Activated CD8-positive, alpha-beta memory T cell treated with anti-CD3 and anti-CD28 coated beads, Interleukin-2, amount 50 U/mL, for 4 hours (primary cell): ENCODE results near the gene IFIH1.

Experiments
- DNase-seq: peaks from one replicate; pipeline ENCODE4 v3.0.0-alpha.2; 2020

Gene IFIH1

DNA sequence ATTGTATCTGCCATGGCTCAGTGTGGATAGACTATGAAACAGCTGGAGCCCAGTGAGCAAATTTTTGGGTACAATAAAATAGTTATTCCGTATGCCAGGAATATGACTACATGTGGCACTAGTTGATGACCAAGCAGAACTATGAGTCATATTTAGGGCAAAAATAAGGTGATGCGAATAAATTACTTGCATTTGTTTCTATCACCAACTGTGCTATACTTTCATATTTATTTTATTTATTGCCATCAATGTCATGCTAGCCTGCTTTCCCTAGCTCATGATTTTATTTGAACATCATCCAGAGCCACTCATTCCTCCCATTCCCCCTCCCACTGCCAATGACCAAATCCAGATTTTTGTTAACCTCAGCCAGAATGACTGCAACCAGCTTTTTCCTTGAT, 61.9 kb downstream of the IFIH1 start:
- no peak for DNase-seq

DNA sequence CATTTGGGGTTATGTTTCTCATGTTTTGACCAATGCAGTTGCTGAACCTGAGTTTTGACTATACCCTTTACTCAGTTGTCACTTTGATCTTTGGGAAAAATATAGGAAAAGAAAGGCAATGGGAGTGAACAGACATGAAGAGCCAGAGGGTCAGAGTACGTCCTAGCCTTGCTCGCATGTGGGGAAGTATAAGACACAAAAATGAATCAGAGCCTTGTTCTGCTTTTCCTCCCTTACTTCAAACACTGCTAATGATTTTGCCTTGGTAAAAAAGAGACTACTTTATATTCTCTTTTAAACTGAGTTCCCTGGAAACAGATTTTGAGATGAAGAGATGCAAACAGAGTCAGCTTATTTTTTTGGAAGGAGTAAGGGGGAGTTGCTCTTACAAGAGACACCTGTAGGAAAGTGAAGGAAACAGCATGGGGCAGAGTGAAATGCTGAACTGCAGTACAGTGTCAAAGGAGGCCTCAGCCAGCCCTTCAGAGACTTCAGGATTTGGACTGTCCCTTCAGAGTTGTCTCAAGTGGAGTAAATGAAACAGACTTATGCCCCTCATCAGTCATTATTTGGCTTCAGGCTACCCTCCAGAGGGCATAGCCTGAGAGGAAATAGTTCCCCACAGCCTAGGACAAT, 64.1 kb downstream of the IFIH1 start:
- DNase-seq = no peak

- no peak for DNase-seq
These were observed 65.0 kb downstream of the IFIH1 start for GRCh38 chr2:162253435-162253834.

DNA sequence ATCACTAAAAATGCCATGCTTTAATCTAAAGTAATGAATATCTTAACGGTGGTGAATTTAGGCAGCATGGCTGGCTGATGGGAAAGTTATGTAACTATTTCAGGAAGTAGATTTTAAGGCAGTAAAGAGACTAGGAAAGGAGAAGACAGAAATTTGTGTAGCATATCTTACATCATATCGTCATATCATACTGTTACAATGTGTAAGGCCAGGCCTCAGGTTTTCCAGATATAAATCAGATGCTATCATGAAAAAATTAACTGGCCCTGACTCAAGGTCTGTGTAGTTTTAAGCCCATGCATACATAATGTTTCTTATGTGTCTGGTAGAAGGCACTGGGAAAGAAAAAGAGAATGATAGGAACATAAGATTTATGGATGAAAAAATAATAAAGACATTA, 66.3 kb downstream of the IFIH1 start:
- DNase-seq = no peak

DNA sequence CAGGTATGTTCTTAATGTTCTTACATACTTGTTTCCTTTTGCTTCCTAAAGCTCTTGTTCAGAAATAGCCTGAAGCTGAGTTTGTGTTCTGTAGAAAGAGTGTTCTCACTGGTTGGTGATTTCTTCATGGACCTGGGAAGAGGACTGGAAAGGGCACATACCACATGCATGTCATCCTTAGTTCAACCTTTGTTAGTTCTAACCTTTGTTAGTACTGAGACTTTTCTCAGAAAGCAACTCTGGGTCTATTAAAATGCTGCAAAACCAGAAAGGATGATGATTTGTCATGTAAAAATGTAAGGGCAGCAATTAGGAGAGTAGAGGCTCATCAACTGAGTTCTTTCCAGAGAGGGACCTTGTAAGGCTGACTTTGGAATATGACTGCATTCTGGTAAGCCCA, 72.7 kb downstream of the IFIH1 start:
- DNase-seq = no peak

DNA sequence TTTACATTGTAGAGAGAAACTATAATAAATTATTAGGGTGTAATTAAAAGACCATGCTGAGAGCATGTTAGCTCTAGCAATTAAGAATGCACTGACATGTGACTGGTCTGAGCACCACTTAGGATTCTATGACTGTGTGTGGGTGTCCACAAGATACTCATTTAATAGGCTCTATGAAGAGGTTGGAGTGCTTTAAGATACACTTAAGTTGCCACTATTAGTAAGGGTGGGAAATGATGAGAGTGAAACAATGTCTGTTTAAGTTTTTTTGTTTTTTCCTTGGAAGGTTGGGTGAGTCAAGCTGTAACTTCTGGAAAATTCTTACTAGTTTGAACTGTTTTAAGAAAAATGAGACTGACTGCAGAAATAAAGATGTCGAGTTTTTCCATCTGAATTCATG, 73.4 kb downstream of the IFIH1 start:
- no peak for DNase-seq

GRCh38 chr2:162244541-162245031, 73.9 kb downstream of the IFIH1 start:
- DNase-seq = no peak

GRCh38 chr2:162243715-162244114, 74.8 kb downstream of the IFIH1 start:
- no peak for DNase-seq

GRCh38 chr2:162243294-162243693, 75.2 kb downstream of the IFIH1 start, which contains the start of gene FAP:
FAP (minus strand) TSS chr2:162243445; CDS start chr2:162243327, 118 bp downstream.
- no peak for DNase-seq

DNA sequence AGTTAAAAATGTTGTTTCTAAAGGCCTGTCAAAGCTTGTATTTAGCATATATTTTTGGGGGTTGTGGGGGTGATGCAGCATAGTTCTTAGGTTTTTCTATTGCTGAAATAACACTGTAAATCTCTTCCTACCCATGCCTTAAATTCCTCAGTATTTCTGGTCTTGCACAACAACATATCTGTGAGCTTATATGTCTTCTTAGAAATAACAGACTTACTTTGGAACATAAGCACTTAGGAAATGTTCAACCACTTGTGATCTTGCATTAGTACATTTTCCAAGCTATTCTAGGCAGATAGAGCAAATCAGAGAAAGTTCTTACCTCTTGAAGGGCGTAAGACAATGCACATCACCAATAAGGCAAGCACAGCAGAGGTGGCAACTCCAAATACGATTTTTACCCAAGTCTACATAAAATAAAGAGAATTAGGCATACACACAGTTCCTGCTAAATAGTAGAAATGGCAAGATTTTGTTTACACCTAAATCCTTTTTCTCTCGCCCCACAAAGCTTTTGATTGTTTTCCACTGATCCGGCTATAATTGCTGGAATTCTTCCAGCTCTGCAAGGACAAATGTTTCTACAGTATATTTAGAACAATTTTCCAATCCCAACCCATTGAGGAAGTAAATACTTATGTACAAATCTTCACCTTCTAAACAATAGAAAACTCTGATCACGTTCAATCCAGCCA, 75.8 kb downstream of the IFIH1 start:
- DNase-seq = no peak

DNA sequence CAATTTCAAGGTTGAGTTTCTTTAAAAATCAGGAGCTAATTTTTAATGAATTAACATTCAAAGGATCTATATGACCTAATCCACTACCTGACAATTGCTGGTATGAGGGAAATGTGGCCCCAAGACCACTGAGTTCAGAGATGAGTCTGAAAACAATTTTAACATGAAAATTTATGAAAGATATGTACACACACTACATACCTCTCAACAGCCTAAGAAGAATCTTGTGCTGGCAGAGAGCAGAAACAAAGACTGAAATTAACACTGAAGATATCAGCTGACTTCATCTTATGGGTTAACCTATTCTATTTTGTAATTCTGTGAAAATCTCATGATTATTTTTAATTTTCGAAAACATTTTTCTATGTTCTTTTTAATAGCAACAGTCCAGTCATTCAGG, 76.9 kb downstream of the IFIH1 start:
- DNase-seq = no peak

- no peak for DNase-seq
These were observed 83.6 kb downstream of the IFIH1 start for GRCh38 chr2:162234620-162235462.

DNA sequence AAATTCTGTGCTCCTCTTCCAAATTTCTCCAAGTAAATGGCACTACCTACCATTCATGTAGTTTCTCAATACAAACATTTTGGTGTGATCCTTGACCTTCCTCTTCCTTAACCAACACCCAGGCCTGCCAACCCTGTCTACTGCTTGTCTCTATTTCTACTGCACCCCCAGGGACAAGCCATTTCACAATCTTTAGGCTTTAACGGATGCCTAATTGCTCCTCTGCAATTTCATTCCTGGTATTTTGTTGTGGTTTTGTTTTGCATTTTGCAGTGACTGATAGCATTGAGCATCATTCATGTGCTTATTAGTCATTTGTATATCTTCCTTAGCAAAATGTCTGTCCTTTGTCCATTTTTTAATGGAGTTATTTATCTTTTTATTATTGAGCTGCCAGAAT, 85.3 kb downstream of the IFIH1 start:
- no peak for DNase-seq

- DNase-seq = no peak
These were observed 85.8 kb downstream of the IFIH1 start for GRCh38 chr2:162232671-162233070.

DNA sequence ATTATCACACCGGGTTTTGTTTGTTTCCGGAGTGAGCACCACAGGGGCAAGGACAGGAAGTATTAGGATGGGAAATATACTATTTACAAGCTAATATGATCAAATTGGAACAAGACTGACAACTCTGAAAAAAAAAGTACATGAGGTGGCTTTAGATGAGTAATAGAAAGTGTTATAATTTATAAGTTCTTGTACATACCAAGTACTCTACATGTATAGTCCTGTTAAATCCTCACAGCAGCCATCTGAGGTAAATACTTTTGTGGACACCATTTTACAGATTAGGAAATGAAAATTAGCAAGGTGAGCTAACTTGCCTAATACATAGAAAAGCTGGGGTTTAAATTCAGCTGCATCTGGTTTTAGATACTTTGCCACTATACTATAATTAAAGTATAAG, 86.5 kb downstream of the IFIH1 start:
- no peak for DNase-seq

DNA sequence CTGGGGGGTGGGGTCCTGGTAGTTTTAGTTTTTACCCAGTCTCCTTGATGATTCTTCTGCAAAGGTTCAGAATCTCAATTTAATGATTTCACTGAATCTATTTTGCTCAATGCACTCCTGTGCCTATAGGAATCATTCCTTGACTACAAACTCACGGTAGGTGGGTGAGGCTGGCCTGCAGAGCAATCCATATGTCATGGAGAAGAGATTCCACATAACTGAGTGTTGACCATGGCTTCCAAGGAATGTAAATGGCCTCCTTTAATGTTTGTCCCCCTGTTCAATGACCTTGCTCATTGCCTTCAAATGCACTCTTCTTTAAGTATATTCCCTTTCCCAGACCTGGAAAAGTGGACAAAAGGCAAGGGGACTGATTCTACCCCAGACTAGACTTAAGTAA, 87.7 kb downstream of the IFIH1 start:
- no peak for DNase-seq

GRCh38 chr2:162226836-162227235, 91.6 kb downstream of the IFIH1 start:
- DNase-seq = no peak

GRCh38 chr2:162221064-162221463, 97.4 kb downstream of the IFIH1 start:
- DNase-seq = peak; percentile 59

DNA sequence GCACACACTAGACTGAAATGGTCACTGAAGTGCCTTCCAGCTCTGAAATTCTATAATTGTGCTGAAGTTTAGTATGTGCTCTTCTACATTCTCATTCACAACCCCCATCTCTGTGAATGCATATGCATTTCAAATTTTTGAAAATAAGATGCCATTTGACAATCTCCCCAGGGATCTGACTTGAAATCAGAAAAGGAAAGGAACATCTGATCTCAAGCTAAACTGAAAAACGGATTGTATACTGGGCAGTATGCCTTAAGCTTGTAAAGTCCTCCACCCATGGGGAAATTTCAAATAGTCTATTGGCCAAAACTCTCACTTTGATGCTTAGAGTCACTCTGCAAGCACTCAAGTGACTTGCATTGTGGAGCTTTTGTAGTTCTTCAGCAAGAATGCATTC, 98.1 kb downstream of the IFIH1 start:
- no peak for DNase-seq

- no peak for DNase-seq
These were observed 99.1 kb downstream of the IFIH1 start for GRCh38 chr2:162219426-162219825.

DNA sequence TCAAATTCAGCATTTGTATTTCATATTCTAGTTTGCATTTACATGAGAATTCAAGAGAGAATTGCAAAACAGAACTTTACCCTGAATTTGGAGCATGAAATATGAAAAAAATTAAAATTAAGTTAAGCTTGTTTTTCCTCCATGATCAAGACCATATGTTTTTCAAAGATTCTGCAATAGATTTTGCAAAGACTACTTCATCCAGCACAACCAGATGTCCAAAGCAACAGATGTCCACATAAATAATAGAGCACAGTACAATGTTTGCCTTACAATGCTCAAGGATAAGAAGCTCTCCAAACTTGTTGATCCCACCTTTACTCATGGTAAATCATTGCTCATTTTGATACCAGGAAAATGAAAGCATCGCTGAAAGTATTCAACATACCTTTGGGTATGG, 100.9 kb downstream of the IFIH1 start:
- no peak for DNase-seq
